Fibroblast of lung (primary cell): ENCODE data around the gene INPP1. TPM values are rescaled to one million over a fixed set of nuclear protein-coding genes. Genes with fewer than 3 reads are reported as not detected.

Source experiments
- DNase-seq, 2 donors: peaks; one replicate each; pipeline versions ENCODE4 v3.0.0 to v3.0.0-alpha.2; 2010; ENCODE audit warnings: low read depth in 2 of 2
- H2AFZ ChIP-seq: 2 replicates; pipeline ENCODE4 v1.5.1; 2012; ENCODE audit warnings: low read length, control low read depth, inconsistent platforms
- H3K27ac ChIP-seq: 2 replicates; pipeline ENCODE4 v1.5.1; 2011; ENCODE audit warnings: low read length, control low read depth; ENCODE audit not compliant: insufficient read depth
- H3K27me3 ChIP-seq: 2 replicates; pipeline ENCODE4 v1.5.1; 2011; ENCODE audit warnings: mild to moderate bottlenecking, low read length; ENCODE audit not compliant: control insufficient read depth, insufficient read depth
- H3K36me3 ChIP-seq: 2 replicates; pipeline ENCODE4 v1.5.1; 2011; ENCODE audit warnings: low read length; ENCODE audit not compliant: control insufficient read depth, insufficient read depth
- H3K4me1 ChIP-seq: 2 replicates; pipeline ENCODE4 v1.5.1; 2011; ENCODE audit warnings: low read length; ENCODE audit not compliant: control insufficient read depth, insufficient read depth; ENCODE audit errors: extremely low read depth
- H3K4me2 ChIP-seq: 2 replicates; pipeline ENCODE4 v1.5.1; 2011; ENCODE audit warnings: low read length, control low read depth; ENCODE audit not compliant: insufficient read depth; ENCODE audit errors: extremely low read depth
- H3K4me3 ChIP-seq, 4 experiments: fragments of 200-600 bp in 1 of 4; sonication (generic) in 1 of 4; replicated peaks in 1 of 4; 2 replicates each; pipeline ENCODE4 v1.5.1; 2011 to 2016; ENCODE audit warnings: low read length in 4 of 4, low read depth in 3 of 4, mild to moderate bottlenecking in 3 of 4, control low read depth in 2 of 4, inconsistent platforms in 1 of 4, mixed read lengths in 1 of 4; ENCODE audit not compliant: insufficient read depth in 1 of 4; ENCODE audit errors: control extremely low read depth in 1 of 4
- H3K79me2 ChIP-seq: 2 replicates; pipeline ENCODE4 v1.5.1; 2012; ENCODE audit warnings: mild to moderate bottlenecking, low read length, inconsistent platforms; ENCODE audit not compliant: control insufficient read depth, insufficient read depth
- H3K9ac ChIP-seq: 2 replicates; pipeline ENCODE4 v1.5.1; 2011; ENCODE audit warnings: mild to moderate bottlenecking, low read length, control low read depth; ENCODE audit not compliant: insufficient read depth
- H3K9me3 ChIP-seq: 2 replicates; pipeline ENCODE4 v1.5.1; 2012; ENCODE audit warnings: low read depth, low read length; ENCODE audit not compliant: control insufficient read depth, insufficient read depth
- H4K20me1 ChIP-seq: 2 replicates; pipeline ENCODE4 v1.5.1; 2011; ENCODE audit warnings: low read length; ENCODE audit not compliant: control insufficient read depth, insufficient read depth; ENCODE audit errors: extremely low read depth
- CTCF ChIP-seq, 2 donors: IDR thresholded peaks in 1 of 2; conservative IDR thresholded peaks in 1 of 2; 1 replicate in 1 of 2; 2 replicates in 1 of 2; pipeline ENCODE4 v1.5.1; 2011 to 2012; ENCODE audit warnings: low read length in 2 of 2, control low read depth in 1 of 2, inconsistent platforms in 1 of 2, low read depth in 1 of 2, mild to moderate bottlenecking in 1 of 2
- EZH2 ChIP-seq: IDR thresholded peaks from 2 replicates; pipeline ENCODE4 v1.5.1; 2012; ENCODE audit warnings: low read length, control low read depth, mild to moderate bottlenecking; ENCODE audit errors: missing control alignments
- polyA plus RNA-seq, 2 donors: library from polyadenylated mRNA; depleted of rRNA in 1 of 2; stranded (reverse) in 1 of 2; unstranded in 1 of 2; fragments of >200 nt; gene quantifications; 2 replicates each; pipeline ENCODE4 v1.2.1, GENCODE V29; 2011 to 2012; ENCODE audit warnings: missing spikeins in 1 of 2
- total RNA-seq: library from RNA; depleted of rRNA; stranded (reverse); fragments of >200 nt; gene quantifications from 2 replicates; pipeline ENCODE4 v1.2.1, GENCODE V29; 2014

The INPP1 gene
- total and polyA plus RNA-seq, 2 donors (not counting 1 experiment from before 2014, with no cell fraction given) = 14.0 to 16.4 TPM

GRCh38 chr2:190380962-190381412 is 37.6 kb downstream of the INPP1 start:
- DNase-seq = peak in 1 of 2 donors; percentile 15
- Histone ChIP-seq H3K4me2 (no peak overlapping the region), H3K27me3 (no peaks in the 10 kb centered on the region), H3K79me2 (no peaks in the 10 kb centered on the region), H3K27ac (no peak overlapping the region), H3K9ac (no peak overlapping the region), H3K9me3 (no peaks in the 10 kb centered on the region), H4K20me1 (no peaks in the 10 kb centered on the region), H3K4me3 (no peak overlapping the region), H3K36me3 (no peaks in the 10 kb centered on the region), H2AFZ (no peak overlapping the region), H3K4me1 (no peaks in the 10 kb centered on the region)
- TF ChIP-seq EZH2 (no peak), CTCF (conservative IDR thresholded peaks at IDR 0.05 in 1 of 2, IDR thresholded peaks at IDR 0.05 in 1 of 2; ENCODE audit: low read depth in 1 of 2, low read length in 2 of 2) (no peak)

GRCh38 chr2:190382851-190383250 is 39.5 kb downstream of the INPP1 start:
- H3K36me3 ChIP-seq = no peaks in the 10 kb centered on the region
- H4K20me1 ChIP-seq = no peaks in the 10 kb centered on the region
- no peak overlapping the region for H2AFZ ChIP-seq
- DNase-seq = peak; percentile 57 to 59
- H3K27me3 ChIP-seq = no peaks in the 10 kb centered on the region
- H3K4me1 ChIP-seq = no peaks in the 10 kb centered on the region
- no peaks in the 10 kb centered on the region for H3K9me3 ChIP-seq
- no peak overlapping the region for H3K4me2 ChIP-seq
- no peaks in the 10 kb centered on the region for H3K79me2 ChIP-seq
- TF ChIP-seq EZH2 (no peak), CTCF (conservative IDR thresholded peaks at IDR 0.05 in 1 of 2, IDR thresholded peaks at IDR 0.05 in 1 of 2; ENCODE audit: low read depth in 1 of 2, low read length in 2 of 2) (peak; percentile 10 to 38)
- no peak overlapping the region for H3K27ac ChIP-seq
- H3K4me3 ChIP-seq = no peak overlapping the region
- H3K9ac ChIP-seq = no peak overlapping the region

- Histone ChIP-seq H3K4me1 (no peaks in the 10 kb centered on the region), H3K79me2 (no peaks in the 10 kb centered on the region), H3K4me2 (no peak overlapping the region), H3K27ac (no peak overlapping the region), H3K9ac (no peak overlapping the region), H3K27me3 (no peaks in the 10 kb centered on the region), H3K9me3 (no peaks in the 10 kb centered on the region), H4K20me1 (no peaks in the 10 kb centered on the region), H3K4me3 (no peak overlapping the region), H3K36me3 (no peaks in the 10 kb centered on the region), H2AFZ (no peak overlapping the region)
- TF ChIP-seq CTCF (conservative IDR thresholded peaks at IDR 0.05 in 1 of 2, IDR thresholded peaks at IDR 0.05 in 1 of 2; ENCODE audit: low read depth in 1 of 2, low read length in 2 of 2) (no peak), EZH2 (no peak)
- DNase-seq = no peak
Observed at GRCh38 chr2:190387422-190387821, 44.0 kb downstream of the INPP1 start.
